KG1 (cell line): ENCODE data around the gene DDX39A.

Source experiments
- DNase-seq: peaks from one replicate; lab custom pipeline; 2025; lab: John Stamatoyannopoulos, UW

Gene DDX39A

GRCh38 chr19:14363183-14364097 lies 55.7 kb downstream of the DDX39A start:
- DNase-seq: no peak

DNA sequence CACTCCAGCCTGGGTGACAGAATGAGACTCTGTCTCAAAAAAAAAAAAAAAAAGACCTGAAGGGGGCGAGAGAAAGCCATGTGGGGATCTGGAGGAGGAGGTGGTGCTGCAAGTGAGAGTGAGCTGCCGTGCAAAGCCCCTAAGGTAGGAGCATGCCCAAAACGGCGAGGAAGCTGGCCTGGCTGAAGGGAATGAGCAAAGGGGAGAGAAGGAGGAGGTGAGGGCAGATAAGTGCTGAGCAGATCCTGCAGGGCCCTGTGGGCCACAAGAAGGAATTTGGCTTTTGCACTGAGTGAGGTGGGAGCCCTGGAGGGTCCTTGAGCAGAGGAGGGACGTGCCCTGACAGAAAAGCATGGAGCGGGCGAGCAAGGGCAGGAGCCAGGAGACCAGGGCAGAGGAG lies 57.3 kb downstream of the DDX39A start:
- DNase-seq: no peak
